Natural killer cell (primary cell): ENCODE results near the gene SERPINE2. TPM values are rescaled to one million over a fixed set of nuclear protein-coding genes. Genes with fewer than 3 reads are reported as not detected.

Source experiments
- ATAC-seq, 3 donors: fragments of 150-1000 bp in 2 of 3; fragments of 200-7000 bp in 1 of 3; cut with Tn5 transposase; 1 replicate in 1 of 3; 2 replicates in 2 of 3; pipeline ENCODE4 v1.10.0; 2021; ENCODE audit warnings: mild to moderate bottlenecking in 2 of 3, moderate library complexity in 2 of 3
- DNase-seq, 2 donors: peaks; one replicate each; pipeline versions ENCODE4 v3.0.0 to v3.0.0-alpha.2; 2013 to 2021; ENCODE audit warnings: mixed read lengths in 1 of 2
- H3K27ac ChIP-seq: one replicate; pipeline ENCODE4 v1.5.1; 2013; ENCODE audit warnings: mild to moderate bottlenecking, low read length
- H3K27me3 ChIP-seq: one replicate; pipeline ENCODE4 v1.6.1; 2013; ENCODE audit warnings: low read length; ENCODE audit not compliant: control insufficient read depth, insufficient read depth
- H3K36me3 ChIP-seq: one replicate; pipeline ENCODE4 v1.6.1; 2013; ENCODE audit warnings: low read length; ENCODE audit not compliant: control insufficient read depth, insufficient read depth
- H3K4me1 ChIP-seq: one replicate; pipeline ENCODE4 v1.6.1; 2013; ENCODE audit warnings: low read length; ENCODE audit not compliant: control insufficient read depth, insufficient read depth
- H3K4me3 ChIP-seq: one replicate; pipeline ENCODE4 v1.5.1; 2013; ENCODE audit warnings: low read length
- H3K9me3 ChIP-seq: one replicate; pipeline ENCODE4 v1.6.1; 2013; ENCODE audit warnings: low read length; ENCODE audit not compliant: control insufficient read depth, insufficient read depth
- H3K27ac Mint-ChIP-seq, 2 donors: one replicate each; pipeline ENCODE4 v1.8.0; 2022; ENCODE audit warnings: mild to moderate bottlenecking in 2 of 2, mixed read lengths in 2 of 2, moderate library complexity in 1 of 2
- H3K27me3 Mint-ChIP-seq, 2 donors: one replicate each; pipeline ENCODE4 v1.8.0; 2022; ENCODE audit warnings: low read depth in 2 of 2, mixed read lengths in 2 of 2
- H3K36me3 Mint-ChIP-seq: one replicate; pipeline ENCODE4 v1.8.0; 2022; ENCODE audit warnings: mixed read lengths
- H3K4me1 Mint-ChIP-seq, 2 donors: one replicate each; pipeline ENCODE4 v1.8.0; 2022; ENCODE audit warnings: mixed read lengths in 2 of 2
- H3K4me3 Mint-ChIP-seq: one replicate; pipeline ENCODE4 v1.8.0; 2022; ENCODE audit warnings: mild to moderate bottlenecking, moderate library complexity, mixed read lengths
- H3K9me3 Mint-ChIP-seq, 2 donors: one replicate each; pipeline ENCODE4 v1.8.0; 2022; ENCODE audit warnings: mixed read lengths in 2 of 2
- CTCF ChIP-seq: fragments of 200-600 bp; IDR thresholded peaks from one replicate; pipeline ENCODE4 v1.8.0; 2022; ENCODE audit warnings: antibody characterized with exemption
- WGBS: methylation state at CpG from one replicate; pipeline ENCODE4 v1.1.7; 2013; ENCODE audit warnings: missing lambda C conversion rate; ENCODE audit not compliant: insufficient coverage; 5-methylcytosine and 5-hydroxymethylcytosine counted together
- intact Hi-C: fragments of 100-400 bp; cut with micrococcal nuclease; formaldehyde crosslinking; loops from one replicate; pipeline ENCODE4 v1.14.2; 2022
- total RNA-seq, 4 donors: library from RNA; stranded (reverse); fragments of 120-200 nt in 1 of 4; gene quantifications; one replicate each; pipeline versions ENCODE4 v1.2.3 to v1.2.4, GENCODE V29; 2013 to 2022

The SERPINE2 gene
- total RNA-seq, 3 donors from 2014 or later (not counting 1 experiment from before 2014, with no cell fraction given): 3.5 to 14.6 (median 8.4) TPM

- intact Hi-C loops: no loop called here
- no peak for ATAC-seq
- no peaks in the 10 kb centered on the region for H3K9me3 Mint-ChIP-seq
- H3K4me3 Mint-ChIP-seq: peak overlapping the region; percentile 53
- Histone ChIP-seq H3K4me3 (no peak overlapping the region), H3K27ac (no peak overlapping the region), H3K9me3 (no peaks in the 10 kb centered on the region), H3K27me3 (no peaks in the 10 kb centered on the region), H3K36me3 (no peaks in the 10 kb centered on the region), H3K4me1 (peaks cover 29% of the 10 kb centered on the region)
- TF ChIP-seq CTCF: no peak
- H3K27me3 Mint-ChIP-seq: no peaks in the 10 kb centered on the region
- WGBS: 91% methylated on average over 7 of the region's 7 CpGs
- peaks cover 41 to 51% of the 10 kb centered on the region in 2 donors for H3K4me1 Mint-ChIP-seq
- no peak for DNase-seq
- no peaks in the 10 kb centered on the region for H3K36me3 Mint-ChIP-seq
- peak overlapping the region; percentile 57 to 74 for H3K27ac Mint-ChIP-seq
Measured at GRCh38 chr2:223928113-223929006, 110.7 kb downstream of the SERPINE2 start.

GRCh38 chr2:223925106-223925505 lies 114.0 kb downstream of the SERPINE2 start:
- Histone ChIP-seq H3K27ac (no peak overlapping the region), H3K27me3 (no peaks in the 10 kb centered on the region), H3K4me1 (peaks cover 17% of the 10 kb centered on the region), H3K36me3 (no peaks in the 10 kb centered on the region), H3K4me3 (no peak overlapping the region), H3K9me3 (no peaks in the 10 kb centered on the region)
- H3K4me1 Mint-ChIP-seq: peaks cover 57 to 68% of the 10 kb centered on the region in 2 donors
- WGBS: 100% methylated on average over 2 of the region's 3 CpGs
- H3K4me3 Mint-ChIP-seq: no peak overlapping the region
- no peaks in the 10 kb centered on the region for H3K27me3 Mint-ChIP-seq
- no peaks in the 10 kb centered on the region for H3K36me3 Mint-ChIP-seq
- ATAC-seq: no peak
- no peak for TF ChIP-seq CTCF
- no peak for DNase-seq
- H3K9me3 Mint-ChIP-seq: no peaks in the 10 kb centered on the region
- intact Hi-C loops: no loop called here
- no peak overlapping the region for H3K27ac Mint-ChIP-seq

Other genes starting within 250 kb of the SERPINE2 start
- gene AP1S3, start 201.7 kb downstream of the SERPINE2 start, total RNA-seq: 1 to 10 TPM; 4.5 to 5.2 (median 5.0) TPM
- 10 to 100 TPM; 90.2 to 96.2 (median 92.0) TPM for gene WDFY1, start 94.0 kb downstream of the SERPINE2 start, total RNA-seq
- 10 to 100 TPM; 27.6 to 35.1 (median 31.0) TPM for gene MRPL44, start 81.8 kb downstream of the SERPINE2 start, total RNA-seq